ENCODE measurements around the gene ASB5. TPM values are rescaled to one million over a fixed set of nuclear protein-coding genes. Genes with fewer than 3 reads are reported as not detected.
"Not testable (repeated sequence)": the region's sequence is repeated elsewhere in the genome, so short reads cannot be mapped to it uniquely, and the experiment has no call there.

Gene ASB5
- total RNA-seq, 3 donors from 2014 or later (not counting 1 experiment from before 2014, with no cell fraction given), result not detected

- Mint-ChIP-seq H3K4me3 (no peak overlapping the region), H3K9me3 (no peaks in the 10 kb centered on the region), H3K36me3 (no peaks in the 10 kb centered on the region), H3K27me3 (ENCODE audit: low read depth in 2 of 2) (peaks cover 10 to 15% of the 10 kb centered on the region in 2 donors), H3K4me1 (no peaks in the 10 kb centered on the region), H3K27ac (no peak overlapping the region)
- Histone ChIP-seq H3K9me3 (ENCODE audit: control insufficient read depth, insufficient read depth, low read length) (no peaks in the 10 kb centered on the region), H3K36me3 (ENCODE audit: control insufficient read depth, insufficient read depth, low read length) (no peaks in the 10 kb centered on the region), H3K4me3 (ENCODE audit: low read length) (no peak overlapping the region), H3K27me3 (ENCODE audit: control insufficient read depth, insufficient read depth, low read length) (no peaks in the 10 kb centered on the region), H3K4me1 (ENCODE audit: control insufficient read depth, insufficient read depth, low read length) (no peaks in the 10 kb centered on the region), H3K27ac (ENCODE audit: low read length) (no peak overlapping the region)
- TF ChIP-seq CTCF (IDR thresholded peaks at IDR 0.05), result no peak
- DNase-seq, result no peak
- intact Hi-C loops (cut with micrococcal nuclease), result no loop called here
- 89% methylated on average over 9 of the region's 9 CpGs for WGBS (ENCODE audit: insufficient coverage)
- no peak for ATAC-seq
Observed at GRCh38 chr4:176300036-176300435, 31.0 kb upstream of the ASB5 start.

GRCh38 chr4:176298664-176299063 is 29.6 kb upstream of the ASB5 start:
- WGBS (ENCODE audit: insufficient coverage), result 87% methylated on average over 6 of the region's 6 CpGs
- no peak for TF ChIP-seq CTCF (IDR thresholded peaks at IDR 0.05)
- Histone ChIP-seq H3K27ac (ENCODE audit: low read length) (no peak overlapping the region), H3K9me3 (ENCODE audit: control insufficient read depth, insufficient read depth, low read length) (no peaks in the 10 kb centered on the region), H3K4me3 (ENCODE audit: low read length) (no peak overlapping the region), H3K27me3 (ENCODE audit: control insufficient read depth, insufficient read depth, low read length) (no peaks in the 10 kb centered on the region), H3K36me3 (ENCODE audit: control insufficient read depth, insufficient read depth, low read length) (no peaks in the 10 kb centered on the region), H3K4me1 (ENCODE audit: control insufficient read depth, insufficient read depth, low read length) (no peaks in the 10 kb centered on the region)
- DNase-seq, result no peak
- ATAC-seq, result no peak
- Mint-ChIP-seq H3K36me3 (no peaks in the 10 kb centered on the region), H3K9me3 (no peaks in the 10 kb centered on the region), H3K27ac (no peak overlapping the region), H3K4me1 (no peaks in the 10 kb centered on the region), H3K27me3 (ENCODE audit: low read depth in 2 of 2) (peaks cover 7 to 8% of the 10 kb centered on the region in 2 donors), H3K4me3 (no peak overlapping the region)
- intact Hi-C loops (cut with micrococcal nuclease), result no loop called here

- H3K4me3 ChIP-seq (ENCODE audit: low read length); H3K36me3 ChIP-seq (ENCODE audit: control insufficient read depth, insufficient read depth, low read length); H3K9me3 Mint-ChIP-seq; ATAC-seq; H3K4me1 Mint-ChIP-seq; DNase-seq; H3K27ac ChIP-seq (ENCODE audit: low read length); intact Hi-C loops (cut with micrococcal nuclease); H3K4me3 Mint-ChIP-seq; H3K36me3 Mint-ChIP-seq; H3K4me1 ChIP-seq (ENCODE audit: control insufficient read depth, insufficient read depth, low read length); H3K27ac Mint-ChIP-seq; H3K27me3 ChIP-seq (ENCODE audit: control insufficient read depth, insufficient read depth, low read length); H3K9me3 ChIP-seq (ENCODE audit: control insufficient read depth, insufficient read depth, low read length): not testable (repeated sequence)
- WGBS (ENCODE audit: insufficient coverage), result 80% methylated on average over 5 of the region's 5 CpGs
- peaks cover 2 to 12% of the 10 kb centered on the region in 2 donors for H3K27me3 Mint-ChIP-seq (ENCODE audit: low read depth in 2 of 2)
Observed at GRCh38 chr4:176295907-176296306, 26.9 kb upstream of the ASB5 start.

GRCh38 chr4:176293660-176294059 is 24.6 kb upstream of the ASB5 start:
- Histone ChIP-seq H3K4me3 (ENCODE audit: low read length) (no peak overlapping the region), H3K27me3 (ENCODE audit: control insufficient read depth, insufficient read depth, low read length) (no peaks in the 10 kb centered on the region), H3K36me3 (ENCODE audit: control insufficient read depth, insufficient read depth, low read length) (no peaks in the 10 kb centered on the region), H3K9me3 (ENCODE audit: control insufficient read depth, insufficient read depth, low read length) (no peaks in the 10 kb centered on the region), H3K27ac (ENCODE audit: low read length) (no peak overlapping the region), H3K4me1 (ENCODE audit: control insufficient read depth, insufficient read depth, low read length) (no peaks in the 10 kb centered on the region)
- no peaks in the 10 kb centered on the region for H3K36me3 Mint-ChIP-seq
- DNase-seq (no peak), ATAC-seq (no peak)
- H3K27me3 Mint-ChIP-seq (ENCODE audit: low read depth in 2 of 2), result peaks cover 2 to 18% of the 10 kb centered on the region in 2 donors
- intact Hi-C loops (cut with micrococcal nuclease), result no loop called here
- WGBS (ENCODE audit: insufficient coverage), result 67% methylated on average over 1 of the region's 1 CpG
- no peak overlapping the region for H3K4me3 Mint-ChIP-seq
- no peak for TF ChIP-seq CTCF (IDR thresholded peaks at IDR 0.05)
- no peak overlapping the region for H3K27ac Mint-ChIP-seq
- H3K9me3 Mint-ChIP-seq, result no peaks in the 10 kb centered on the region
- H3K4me1 Mint-ChIP-seq, result no peaks in the 10 kb centered on the region

Measured in natural killer cell (primary cell).